A549 (cell line): ENCODE results near the gene ROPN1L. TPM values are rescaled to one million over a fixed set of nuclear protein-coding genes. Genes with fewer than 3 reads are reported as not detected.

Experiments used
- ATAC-seq, 2 experiments: fragments of 200-7000 bp in 1 of 2; fragments of >200 bp in 1 of 2; cut with Nextera tagmentation in 1 of 2; cut with Tn5 transposase in 1 of 2; 3 replicates each; pipeline versions ENCODE4 v1.8.0 to v1.9.1; 2018 to 2020; ENCODE audit warnings: mild to moderate bottlenecking in 1 of 2, moderate library complexity in 1 of 2
- CTCF ChIA-PET: fragments of 300-600 bp; sonication (Branson Sonifier 250); formaldehyde crosslinking; extraction: SDS; loops from one replicate; lab custom pipeline; 2021; ENCODE audit warnings: antibody characterized with exemption, inconsistent platforms; lab: Yijun Ruan, JAX
- POLR2A ChIA-PET: fragments of 350-600 bp; formaldehyde crosslinking; extraction: SDS; loops from one replicate; lab custom pipeline; 2021; ENCODE audit warnings: antibody characterized with exemption, inconsistent platforms; lab: Yijun Ruan, JAX
- DNase-seq, 2 experiments: peaks; one replicate each; pipeline versions ENCODE4 v3.0.0 to v3.0.0-alpha.2; 2011 to 2016; ENCODE audit warnings: low read depth in 1 of 2, low spot score in 1 of 2
- FAIRE-seq: peaks from 2 replicates; lab custom pipeline; 2011; peaks lifted over from hg19 to GRCh38; lab: Jason Lieb, UNC
- H3K27ac ChIP-seq, 2 experiments: fragments of >200 bp; sonication (Bioruptor Twin); formaldehyde crosslinking; 3 replicates each; pipeline ENCODE4 v1.5.1; 2016 to 2017
- H3K4me1 ChIP-seq: fragments of >200 bp; sonication (Bioruptor Twin); formaldehyde crosslinking; 3 replicates; pipeline ENCODE4 v1.6.1; 2016
- H3K4me2 ChIP-seq: fragments of >200 bp; sonication (Bioruptor Twin); formaldehyde crosslinking; 3 replicates; pipeline ENCODE4 v1.6.1; 2016
- H3K4me3 ChIP-seq: fragments of >200 bp; sonication (Bioruptor Twin); formaldehyde crosslinking; 3 replicates; pipeline ENCODE4 v1.5.1; 2016
- H3K9me3 ChIP-seq: fragments of >200 bp; sonication (Bioruptor Twin); formaldehyde crosslinking; 3 replicates; pipeline ENCODE4 v1.6.1; 2016
- BHLHE40 ChIP-seq: IDR thresholded peaks from 2 replicates; pipeline ENCODE4 v1.6.1; 2012; ENCODE audit warnings: low read depth, low read length, inconsistent platforms
- CBX2 ChIP-seq: fragments of 200-600 bp; sonication (generic); IDR thresholded peaks from 2 replicates; pipeline ENCODE4 v1.6.1; 2016; ENCODE audit warnings: low read depth, mild to moderate bottlenecking, borderline replicate concordance
- CEBPB ChIP-seq, 2 experiments: fragments of >200 bp in 1 of 2; sonication (Bioruptor Twin) in 1 of 2; formaldehyde crosslinking in 1 of 2; IDR thresholded peaks; 2 replicates each; pipeline ENCODE4 v1.6.1; 2012 to 2016
- CHD4 ChIP-seq: fragments of 200-600 bp; sonication (generic); IDR thresholded peaks from 2 replicates; pipeline ENCODE4 v1.6.1; 2016; ENCODE audit warnings: antibody characterized with exemption, mild to moderate bottlenecking, borderline replicate concordance
- EHMT2 ChIP-seq: fragments of 200-600 bp; sonication (generic); IDR thresholded peaks from 2 replicates; pipeline ENCODE4 v1.6.1; 2016; ENCODE audit warnings: antibody characterized with exemption, low read depth, mild to moderate bottlenecking, moderate library complexity
- EP300 ChIP-seq, 2 experiments: fragments of >200 bp; sonication (Bioruptor Twin); formaldehyde crosslinking; IDR thresholded peaks; 2 replicates in 1 of 2; 3 replicates in 1 of 2; pipeline ENCODE4 v1.6.1; 2016 to 2017
- FOSB ChIP-seq: fragments of 250-450 bp; sonication (Bioruptor Pico); IDR thresholded peaks from 2 replicates; pipeline ENCODE4 v1.5.0; 2020; ENCODE audit warnings: mild to moderate bottlenecking, moderate library complexity
- FOSL2 ChIP-seq, 2 experiments: fragments of 450-650 bp in 1 of 2; fragments of >200 bp in 1 of 2; sonication (Bioruptor Twin) in 1 of 2; formaldehyde crosslinking; IDR thresholded peaks; 2 replicates each; pipeline versions ENCODE4 v1.5.0 to v1.6.1; 2016 to 2020; ENCODE audit warnings: mild to moderate bottlenecking in 1 of 2, moderate library complexity in 1 of 2
- FOXS1 ChIP-seq: fragments of 250-450 bp; sonication (Bioruptor Pico); IDR thresholded peaks from 2 replicates; pipeline ENCODE4 v1.5.0; 2020; ENCODE audit warnings: mild to moderate bottlenecking, moderate library complexity
- GATA3 ChIP-seq: IDR thresholded peaks from 2 replicates; pipeline ENCODE4 v1.6.1; 2012; ENCODE audit warnings: borderline replicate concordance
- HMGXB4 ChIP-seq: fragments of 250-450 bp; sonication (Bioruptor Pico); IDR thresholded peaks from 2 replicates; pipeline ENCODE4 v1.5.0; 2021; ENCODE audit warnings: mild to moderate bottlenecking, moderate library complexity, borderline replicate concordance
- HOXA7 ChIP-seq: fragments of 250-450 bp; sonication (Bioruptor Pico); IDR thresholded peaks from 2 replicates; pipeline ENCODE4 v1.5.0; 2020; ENCODE audit warnings: mild to moderate bottlenecking, moderate library complexity
- HOXB13 ChIP-seq: fragments of 250-450 bp; sonication (Bioruptor Pico); IDR thresholded peaks from 2 replicates; pipeline ENCODE4 v1.5.0; 2020; ENCODE audit warnings: low read depth, mild to moderate bottlenecking, moderate library complexity
- HOXB5 ChIP-seq: fragments of 250-450 bp; sonication (Bioruptor Pico); IDR thresholded peaks from 2 replicates; pipeline ENCODE4 v1.5.0; 2020; ENCODE audit warnings: mild to moderate bottlenecking, moderate library complexity
- KDM1A ChIP-seq: fragments of 200-600 bp; sonication (generic); IDR thresholded peaks from 2 replicates; pipeline ENCODE4 v1.6.1; 2016; ENCODE audit warnings: low read depth, mild to moderate bottlenecking
- KDM5A ChIP-seq: fragments of 200-600 bp; sonication (generic); IDR thresholded peaks from 2 replicates; pipeline ENCODE4 v1.6.1; 2016; ENCODE audit warnings: antibody characterized with exemption, mild to moderate bottlenecking
- MAFK ChIP-seq: fragments of 450-650 bp; IDR thresholded peaks from 2 replicates; pipeline ENCODE4 v1.6.1; 2014; ENCODE audit not compliant: partially characterized antibody
- MAZ ChIP-seq: fragments of 150-350 bp; IDR thresholded peaks from 2 replicates; pipeline ENCODE4 v1.6.1; 2014; ENCODE audit warnings: antibody characterized with exemption, low read depth, low read length, borderline replicate concordance
- MYC ChIP-seq: IDR thresholded peaks from 2 replicates; pipeline ENCODE4 v1.6.1; 2012; ENCODE audit warnings: mild to moderate bottlenecking, inconsistent platforms, low read length, improper control_type of control experiment, borderline replicate concordance
- NFE2L2 ChIP-seq: fragments of 150-350 bp; conservative IDR thresholded peaks from 2 replicates; pipeline ENCODE4 v1.6.1; 2014; ENCODE audit warnings: low read length
- NPAS2 ChIP-seq: fragments of 250-450 bp; sonication (Bioruptor Pico); IDR thresholded peaks from 2 replicates; pipeline ENCODE4 v1.8.0; 2022; ENCODE audit warnings: mild to moderate bottlenecking, moderate library complexity, borderline replicate concordance
- NR3C1 ChIP-seq: fragments of >200 bp; sonication (Bioruptor Twin); formaldehyde crosslinking; IDR thresholded peaks from 3 replicates; pipeline ENCODE4 v1.6.1; 2017
- RARB ChIP-seq: fragments of 250-450 bp; sonication (Bioruptor Pico); IDR thresholded peaks from 2 replicates; pipeline ENCODE4 v1.8.0; 2021; ENCODE audit warnings: mild to moderate bottlenecking, moderate library complexity
- RFX5 ChIP-seq: fragments of 450-650 bp; IDR thresholded peaks from 2 replicates; pipeline ENCODE4 v1.7.1; 2014; ENCODE audit warnings: antibody characterized with exemption, mild to moderate bottlenecking, moderate library complexity
- TFCP2L1 ChIP-seq: fragments of 250-450 bp; sonication (Bioruptor Pico); IDR thresholded peaks from 2 replicates; pipeline ENCODE4 v1.5.0; 2021; ENCODE audit warnings: mild to moderate bottlenecking
- ZFP36 ChIP-seq: fragments of 450-650 bp; IDR thresholded peaks from 2 replicates; pipeline ENCODE4 v1.6.1; 2014; ENCODE audit warnings: borderline replicate concordance; ENCODE audit not compliant: partially characterized antibody
- ZSCAN20 ChIP-seq: fragments of 250-450 bp; sonication (Bioruptor Pico); IDR thresholded peaks from 2 replicates; pipeline ENCODE4 v1.8.0; 2022; ENCODE audit warnings: mild to moderate bottlenecking, moderate library complexity
- WGBS: methylation state at CpG from one replicate; pipeline ENCODE4 v1.1.6; 2017; ENCODE audit errors: missing lambda C conversion rate; 5-methylcytosine and 5-hydroxymethylcytosine counted together
- polyA plus RNA-seq, 4 experiments: library from polyadenylated mRNA; depleted of rRNA in 3 of 4; stranded (reverse); fragments of >200 nt; fragmentation: RNase III in 1 of 4; extraction: RNeasy Plus Mini Kit Qiagen cat#74134 plus additional on column Dnase treatment in 1 of 4; gene quantifications; 2 replicates in 3 of 4; 3 replicates in 1 of 4; pipeline ENCODE4 v1.2.3, GENCODE V29; 2011 to 2017
- TF ChIP-seq, protein P1 (sequence below): fragments of >200 bp; sonication (Bioruptor Twin); formaldehyde crosslinking; IDR thresholded peaks from 2 replicates; pipeline ENCODE4 v1.6.1; 2016
- TF ChIP-seq, protein P2 (sequence below): fragments of 450-650 bp; IDR thresholded peaks from 2 replicates; pipeline ENCODE4 v1.6.1; 2014; ENCODE audit warnings: antibody characterized with exemption
- TF ChIP-seq, protein P3 (sequence below): fragments of 250-450 bp; sonication (Bioruptor Pico); IDR thresholded peaks from 2 replicates; pipeline ENCODE4 v1.5.0; 2020; ENCODE audit warnings: low read depth, mild to moderate bottlenecking, moderate library complexity
- TF ChIP-seq, protein P4 (sequence below): IDR thresholded peaks from 2 replicates; pipeline ENCODE4 v1.6.1; 2012; ENCODE audit warnings: low read depth, borderline replicate concordance

ROPN1L gene
- polyA plus RNA-seq, 2 of the 4 experiments (the other 2 are of a cell fraction): 0.83 to 1.4 TPM

DNA sequence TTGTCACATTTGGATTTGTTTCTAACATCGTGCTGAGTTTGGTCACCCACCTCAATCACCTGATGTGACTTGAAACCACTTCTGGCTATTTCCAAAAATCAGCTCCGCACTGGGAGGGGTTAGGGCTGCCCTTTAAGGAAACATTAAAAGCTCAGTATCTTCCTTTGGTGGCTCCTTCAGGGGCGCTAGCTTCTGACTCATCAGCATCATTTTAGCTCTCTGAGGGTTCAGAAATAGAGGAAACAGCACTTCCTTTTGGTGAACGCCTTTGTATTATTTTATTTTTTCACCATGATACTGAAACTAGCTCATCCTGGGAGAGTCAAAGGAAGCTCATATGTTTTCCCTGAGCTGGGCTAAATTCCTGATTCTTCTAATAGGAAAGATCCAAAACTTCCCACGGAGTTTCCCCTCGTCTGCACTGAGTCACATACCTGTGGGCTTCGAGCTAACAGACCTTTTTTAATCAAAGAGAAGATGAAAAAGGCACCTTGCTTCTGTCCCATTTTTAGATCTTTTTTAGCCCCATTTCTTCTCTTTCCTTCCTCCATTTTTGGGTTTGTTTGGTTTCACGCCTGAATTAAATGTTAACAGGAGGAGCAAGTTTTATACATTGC, 48.2 kb downstream of the ROPN1L start:
- FAIRE-seq (no peak), DNase-seq (no peak), ATAC-seq (no peak)
- Histone ChIP-seq H3K27ac (no peak overlapping the region), H3K9me3 (no peaks in the 10 kb centered on the region), H3K4me2 (no peak overlapping the region), H3K4me1 (0 out of 3 replicates have a peak, but pooled peaks cover 3% of the 10 kb centered on the region), H3K4me3 (no peak overlapping the region)
- WGBS: 66% methylated on average over 8 of the region's 8 CpGs
- POLR2A ChIA-PET: no interaction called here
- TF ChIP-seq FOSB (CRISPR knock-in tag): no peak
- TF ChIP-seq CBX2: no peak
- no peak for TF ChIP-seq HMGXB4 (CRISPR knock-in tag)
- TF ChIP-seq KDM5A: no peak
- TF ChIP-seq NFE2L2: no peak
- TF ChIP-seq RARB: no peak
- TF ChIP-seq MAZ: no peak
- TF ChIP-seq FOSL2 (IDR thresholded peaks at IDR 0.05): no peak
- TF ChIP-seq FOSL2 (CRISPR knock-in tag; IDR thresholded peaks at IDR 0.05): no peak
- TF ChIP-seq HOXB13: no peak
- TF ChIP-seq GATA3: no peak
- TF ChIP-seq EHMT2: no peak
- no peak for TF ChIP-seq CEBPB (IDR thresholded peaks at IDR 0.05)
- TF ChIP-seq NPAS2 (CRISPR knock-in tag): no peak
- no peak for TF ChIP-seq MYC
- no peak for TF ChIP-seq ZSCAN20 (CRISPR knock-in tag)
- no peak for TF ChIP-seq TFCP2L1 (CRISPR knock-in tag)
- TF ChIP-seq NR3C1: no peak
- TF ChIP-seq RFX5: no peak
- CTCF ChIA-PET: interaction anchor here (1.1 to 2.8 kb wide), 8 partner anchors 8 to 139 kb away, joined by 3 to 11 read pairs (median 4); no protein-coding TSS in a partner anchor

DNA sequence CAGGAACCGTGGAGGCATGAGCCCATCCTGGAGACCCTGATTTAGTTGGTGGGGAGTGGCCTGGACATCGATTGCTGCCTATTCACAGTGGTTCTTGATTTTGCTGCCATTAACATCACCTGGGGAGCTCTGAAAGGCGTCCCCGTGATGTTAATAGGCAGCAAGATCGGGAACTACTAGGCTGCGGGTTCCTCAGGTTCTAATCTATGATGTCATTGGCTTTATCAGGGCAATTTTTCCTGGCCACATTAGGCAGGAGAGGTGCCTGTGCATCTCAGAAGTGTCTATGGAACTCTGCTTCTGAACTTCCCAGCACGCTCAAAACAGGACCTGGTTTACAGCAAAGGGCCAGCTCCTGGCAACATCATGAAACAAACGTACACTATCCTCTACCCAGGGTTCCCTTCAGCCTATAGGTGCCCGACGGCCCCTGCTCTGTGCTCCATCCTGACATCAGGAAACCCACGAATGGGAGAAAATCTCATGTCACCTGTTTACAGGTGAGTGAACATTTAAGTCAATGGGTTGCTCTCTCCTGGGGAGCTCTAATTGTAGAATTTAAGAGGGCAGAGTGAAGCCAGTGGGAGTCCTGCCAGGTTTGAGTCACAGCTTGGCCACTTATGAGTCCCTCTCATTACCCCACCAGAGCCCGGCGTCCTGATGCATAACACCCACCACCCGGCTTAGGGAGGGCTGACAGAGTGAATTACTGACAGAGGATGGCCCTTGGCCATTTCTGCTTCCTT, 49.4 kb downstream of the ROPN1L start:
- Histone ChIP-seq H3K27ac (no peak overlapping the region), H3K4me3 (no peak overlapping the region), H3K4me2 (no peak overlapping the region), H3K9me3 (no peaks in the 10 kb centered on the region), H3K4me1 (0 out of 3 replicates have a peak, but pooled peaks cover 3% of the 10 kb centered on the region)
- ChIA-PET CTCF (interaction anchor here (0.7 to 2.8 kb wide), 4 partner anchors 34 to 137 kb away, joined by 3 to 11 read pairs (median 4); no protein-coding TSS in a partner anchor), POLR2A (no interaction called here)
- DNase-seq (no peak), ATAC-seq (no peak), FAIRE-seq (no peak)
- 69% methylated on average over 14 of the region's 14 CpGs for WGBS
- TF ChIP-seq BHLHE40 (no peak), KDM1A (no peak), NPAS2 (CRISPR knock-in tag) (no peak), HOXB5 (CRISPR knock-in tag) (no peak), ZFP36 (no peak), HOXA7 (CRISPR knock-in tag) (no peak), MYC (no peak), FOSL2 (IDR thresholded peaks at IDR 0.05) (no peak), FOSL2 (CRISPR knock-in tag; IDR thresholded peaks at IDR 0.05) (no peak), FOXS1 (CRISPR knock-in tag) (no peak), EP300 (IDR thresholded peaks at IDR 0.05) (no peak), CHD4 (no peak), MAZ (no peak), MAFK (no peak), ZSCAN20 (CRISPR knock-in tag) (no peak)
- TF ChIP-seq, protein P1, sequence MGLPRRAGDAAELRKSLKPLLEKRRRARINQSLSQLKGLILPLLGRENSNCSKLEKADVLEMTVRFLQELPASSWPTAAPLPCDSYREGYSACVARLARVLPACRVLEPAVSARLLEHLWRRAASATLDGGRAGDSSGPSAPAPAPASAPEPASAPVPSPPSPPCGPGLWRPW: no peak
- TF ChIP-seq, protein P2, sequence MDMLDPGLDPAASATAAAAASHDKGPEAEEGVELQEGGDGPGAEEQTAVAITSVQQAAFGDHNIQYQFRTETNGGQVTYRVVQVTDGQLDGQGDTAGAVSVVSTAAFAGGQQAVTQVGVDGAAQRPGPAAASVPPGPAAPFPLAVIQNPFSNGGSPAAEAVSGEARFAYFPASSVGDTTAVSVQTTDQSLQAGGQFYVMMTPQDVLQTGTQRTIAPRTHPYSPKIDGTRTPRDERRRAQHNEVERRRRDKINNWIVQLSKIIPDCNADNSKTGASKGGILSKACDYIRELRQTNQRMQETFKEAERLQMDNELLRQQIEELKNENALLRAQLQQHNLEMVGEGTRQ: no peak
- TF ChIP-seq, protein P3, sequence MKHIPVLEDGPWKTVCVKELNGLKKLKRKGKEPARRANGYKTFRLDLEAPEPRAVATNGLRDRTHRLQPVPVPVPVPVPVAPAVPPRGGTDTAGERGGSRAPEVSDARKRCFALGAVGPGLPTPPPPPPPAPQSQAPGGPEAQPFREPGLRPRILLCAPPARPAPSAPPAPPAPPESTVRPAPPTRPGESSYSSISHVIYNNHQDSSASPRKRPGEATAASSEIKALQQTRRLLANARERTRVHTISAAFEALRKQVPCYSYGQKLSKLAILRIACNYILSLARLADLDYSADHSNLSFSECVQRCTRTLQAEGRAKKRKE (CRISPR knock-in tag): no peak
- TF ChIP-seq, protein P4, sequence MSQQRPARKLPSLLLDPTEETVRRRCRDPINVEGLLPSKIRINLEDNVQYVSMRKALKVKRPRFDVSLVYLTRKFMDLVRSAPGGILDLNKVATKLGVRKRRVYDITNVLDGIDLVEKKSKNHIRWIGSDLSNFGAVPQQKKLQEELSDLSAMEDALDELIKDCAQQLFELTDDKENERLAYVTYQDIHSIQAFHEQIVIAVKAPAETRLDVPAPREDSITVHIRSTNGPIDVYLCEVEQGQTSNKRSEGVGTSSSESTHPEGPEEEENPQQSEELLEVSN: no peak
- TF ChIP-seq, all 56 proteins: peak for 0
